HG03521 (cell line): ENCODE measurements around the gene PGA4.
"Not testable (repeated sequence)": the region's sequence is repeated elsewhere in the genome, so short reads cannot be mapped to it uniquely, and the experiment has no call there.

Experiments
- ATAC-seq: cut with Tn5 transposase; IDR thresholded peaks from one replicate; pipeline ENCODE4 v1.9.1; 2021; ENCODE audit warnings: mild to moderate bottlenecking, moderate library complexity; ENCODE audit not compliant: unreplicated experiment

Gene PGA4

GRCh38 chr11:61222047-61222446 lies at the start of gene PGA4:
Gene PGA4 (plus strand): TSS chr11:61222347. CDS start chr11:61222401, 54 bp downstream.
- ATAC-seq = not testable (repeated sequence)

- ATAC-seq = no peak
These were observed 49.8 kb upstream of the PGA4 start for GRCh38 chr11:61172356-61172755.

- ATAC-seq = no peak
These were observed 49.3 kb upstream of the PGA4 start for GRCh38 chr11:61172888-61173287.

- ATAC-seq = no peak
These were observed 48.7 kb upstream of the PGA4 start for GRCh38 chr11:61173456-61173855.

- ATAC-seq = no peak
These were observed 47.9 kb upstream of the PGA4 start for GRCh38 chr11:61174273-61174672.

GRCh38 chr11:61174949-61175348 lies 47.2 kb upstream of the PGA4 start:
- no peak for ATAC-seq

GRCh38 chr11:61176446-61176845 lies 45.7 kb upstream of the PGA4 start:
- no peak for ATAC-seq

- not testable (repeated sequence) for ATAC-seq
These were observed 41.9 kb upstream of the PGA4 start for GRCh38 chr11:61180205-61180604.

- no peak for ATAC-seq
These were observed 40.7 kb upstream of the PGA4 start for GRCh38 chr11:61181489-61181888.

GRCh38 chr11:61183645-61184044 lies 38.5 kb upstream of the PGA4 start:
- ATAC-seq = no peak

- ATAC-seq = no peak
These were observed 35.6 kb upstream of the PGA4 start for GRCh38 chr11:61186504-61186903.

GRCh38 chr11:61187505-61188130 lies 34.5 kb upstream of the PGA4 start:
- ATAC-seq = no peak

GRCh38 chr11:61189933-61190332 lies 32.2 kb upstream of the PGA4 start:
- no peak for ATAC-seq

GRCh38 chr11:61193596-61193995 lies 28.6 kb upstream of the PGA4 start:
- no peak for ATAC-seq

GRCh38 chr11:61194169-61194671 lies 27.9 kb upstream of the PGA4 start:
- no peak for ATAC-seq

- no peak for ATAC-seq
These were observed 27.0 kb upstream of the PGA4 start for GRCh38 chr11:61194981-61195695.

GRCh38 chr11:61195719-61196118 lies 26.4 kb upstream of the PGA4 start:
- no peak for ATAC-seq

- no peak for ATAC-seq
These were observed 23.8 kb upstream of the PGA4 start for GRCh38 chr11:61198361-61198760.

GRCh38 chr11:61198948-61199523 lies 23.1 kb upstream of the PGA4 start:
- no peak for ATAC-seq

GRCh38 chr11:61201476-61201875 lies 20.7 kb upstream of the PGA4 start:
- no peak for ATAC-seq

- not testable (repeated sequence) for ATAC-seq
These were observed 19.0 kb upstream of the PGA4 start, which contains the start of gene PGA3 for GRCh38 chr11:61202950-61203746. Gene PGA3 (plus strand): TSS chr11:61203515. CDS start chr11:61203565, 50 bp downstream.
